GM12864 (cell line): Measurements from ENCODE around the gene SYT8.
A peak's percentile ranks its signal among the peaks of the same experiment; 100 is the strongest.
"Not testable (repeated sequence)": the region's sequence is repeated elsewhere in the genome, so short reads cannot be mapped to it uniquely, and the experiment has no call there.

Experiments
- DNase-seq: peaks from one replicate; pipeline ENCODE4 v3.0.0-alpha.2; 2011; ENCODE audit warnings: low read depth
- H3K4me3 ChIP-seq: 2 replicates; pipeline ENCODE4 v1.5.1; 2011; ENCODE audit warnings: mild to moderate bottlenecking, low read depth, low read length, control low read depth
- CTCF ChIP-seq: IDR thresholded peaks from 2 replicates; pipeline ENCODE4 v1.5.1; 2011; ENCODE audit warnings: low read depth, mild to moderate bottlenecking, moderate library complexity, low read length, control low read depth, inconsistent platforms; ENCODE audit errors: missing control alignments

SYT8 gene

GRCh38 chr11:1873048-1873812, 38.4 kb downstream of the SYT8 start:
- TF ChIP-seq CTCF: no peak
- H3K4me3 ChIP-seq: no peak overlapping the region
- DNase-seq: no peak

GRCh38 chr11:1873813-1874150, 39.0 kb downstream of the SYT8 start:
- not testable (repeated sequence) for DNase-seq, H3K4me3 ChIP-seq

- DNase-seq, H3K4me3 ChIP-seq: not testable (repeated sequence)
Measured at GRCh38 chr11:1874441-1875092, 39.8 kb downstream of the SYT8 start.

- H3K4me3 ChIP-seq: no peak overlapping the region
- no peak for DNase-seq
- no peak for TF ChIP-seq CTCF
Measured at GRCh38 chr11:1875093-1875850, 40.5 kb downstream of the SYT8 start.

- not testable (repeated sequence) for H3K4me3 ChIP-seq, DNase-seq
Measured at GRCh38 chr11:1875851-1876301, 41.1 kb downstream of the SYT8 start.

GRCh38 chr11:1876361-1877063, 41.7 kb downstream of the SYT8 start:
- no peak for DNase-seq
- peak; percentile 58 for TF ChIP-seq CTCF
- H3K4me3 ChIP-seq: no peak overlapping the region

GRCh38 chr11:1877211-1878136, 42.7 kb downstream of the SYT8 start:
- TF ChIP-seq CTCF: no peak
- no peak overlapping the region for H3K4me3 ChIP-seq
- no peak for DNase-seq
